HG02759 (cell line): ENCODE results near the gene TMCO4.
"Not testable (repeated sequence)": the region's sequence is repeated elsewhere in the genome, so short reads cannot be mapped to it uniquely, and the experiment has no call there.

ENCODE experiments used
- ATAC-seq: cut with Tn5 transposase; IDR thresholded peaks from one replicate; pipeline ENCODE4 v1.9.1; 2021; ENCODE audit warnings: mild to moderate bottlenecking, moderate library complexity; ENCODE audit not compliant: unreplicated experiment

TMCO4 gene

GRCh38 chr1:19814244-19814661 lies 14.5 kb upstream of the TMCO4 start:
- ATAC-seq = no peak

- ATAC-seq = no peak
Observed at GRCh38 chr1:19813643-19813960, 13.9 kb upstream of the TMCO4 start.

DNA sequence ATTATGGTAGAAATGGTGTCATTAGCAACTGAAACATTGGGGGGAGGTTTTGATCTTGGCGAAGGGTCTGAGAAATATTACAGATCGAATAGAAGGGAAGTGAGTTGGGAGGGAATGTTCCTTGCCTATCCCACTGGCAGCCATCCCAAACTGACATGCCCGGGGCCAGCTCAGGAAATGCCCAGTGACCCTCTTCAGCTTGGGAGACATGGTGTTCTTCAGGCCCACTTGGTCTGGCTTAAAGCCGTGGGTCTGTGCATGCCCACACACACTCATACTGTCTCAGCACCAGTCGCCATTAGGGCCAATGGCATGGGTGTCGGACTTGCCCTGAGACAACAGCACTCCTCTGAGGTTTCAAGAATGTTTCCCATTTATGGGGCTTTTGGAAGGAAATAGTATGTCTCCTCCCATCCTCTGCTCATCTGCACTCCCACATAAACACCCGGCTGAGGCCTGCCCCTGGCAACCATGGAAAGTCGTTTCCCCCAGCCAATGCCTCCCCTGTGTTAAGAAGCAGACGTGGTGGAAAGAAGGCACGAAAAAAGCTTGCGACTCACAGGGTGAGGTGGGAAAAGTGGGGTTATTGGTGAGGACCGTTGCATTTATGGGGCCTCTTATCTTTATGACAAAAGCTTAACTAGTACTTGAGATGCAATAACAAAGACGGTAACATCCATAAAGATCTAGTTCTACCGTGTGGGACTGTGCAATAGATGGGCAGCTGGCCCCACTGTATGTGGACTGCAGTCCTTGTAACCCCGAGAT lies 13.3 kb upstream of the TMCO4 start:
- no peak for ATAC-seq

DNA sequence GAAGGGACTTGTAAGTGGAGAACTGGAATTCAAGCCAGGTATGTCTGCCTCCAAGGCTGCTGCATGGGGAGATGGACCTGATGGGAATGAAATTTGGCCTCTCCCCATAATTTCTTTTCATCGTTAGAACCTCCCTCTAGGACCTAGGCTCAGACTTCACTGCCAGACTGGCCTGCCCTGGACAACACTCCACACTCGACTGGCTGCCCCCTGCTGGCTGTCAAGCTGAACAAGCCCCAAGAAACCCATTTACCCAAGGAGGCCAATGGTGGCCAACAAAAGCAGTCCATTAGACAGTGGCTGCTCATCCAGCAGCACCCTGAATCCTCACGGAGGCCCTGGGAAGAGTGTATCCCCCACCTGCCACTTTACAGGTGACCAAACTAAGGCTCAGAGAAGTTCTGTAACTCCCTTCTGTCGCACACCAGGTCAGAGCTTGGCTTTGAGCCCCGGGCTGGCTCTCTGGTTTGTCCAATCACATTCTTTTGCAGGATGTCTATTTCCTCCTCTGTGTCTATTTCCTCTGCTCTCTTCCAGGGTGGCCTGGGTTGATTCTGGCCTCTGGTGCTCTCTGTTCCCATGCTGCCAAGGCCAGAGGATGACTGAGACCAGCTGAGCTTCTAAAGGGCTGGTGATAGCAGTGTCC lies 11.6 kb upstream of the TMCO4 start:
- no peak for ATAC-seq

DNA sequence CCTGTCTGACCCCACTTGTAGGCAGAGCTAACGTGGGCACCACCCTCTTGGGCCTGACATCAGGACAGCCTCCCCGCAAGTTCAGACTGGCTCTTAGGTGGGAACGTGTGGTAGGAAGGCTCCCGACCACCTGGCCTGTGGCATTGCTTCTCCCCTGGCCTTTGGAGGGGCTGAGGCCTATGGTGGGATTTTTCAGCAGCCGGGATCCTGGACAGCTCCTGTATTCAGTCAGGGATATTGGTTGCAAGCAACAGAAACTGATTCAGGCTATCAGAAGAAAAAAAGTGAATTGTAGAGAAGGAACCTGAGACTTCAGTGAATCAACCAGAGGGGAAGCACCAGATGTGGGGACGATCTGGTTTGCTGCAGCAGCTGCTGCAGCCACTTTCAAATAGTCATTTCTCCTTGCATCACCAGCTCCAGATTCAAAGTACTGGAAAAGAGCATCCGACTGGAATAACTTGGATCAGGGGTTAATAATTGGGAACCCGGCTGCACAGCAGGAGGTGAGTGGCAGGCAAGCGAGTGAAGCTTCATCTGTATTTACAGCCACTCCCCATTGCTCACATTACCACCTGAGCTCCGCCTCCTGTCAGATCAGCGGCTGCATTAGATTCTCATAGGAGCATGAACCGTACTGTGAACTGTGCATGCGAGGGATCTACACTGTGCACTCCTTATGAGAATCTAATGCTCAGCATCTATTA lies 9.5 kb upstream of the TMCO4 start:
- ATAC-seq = no peak

DNA sequence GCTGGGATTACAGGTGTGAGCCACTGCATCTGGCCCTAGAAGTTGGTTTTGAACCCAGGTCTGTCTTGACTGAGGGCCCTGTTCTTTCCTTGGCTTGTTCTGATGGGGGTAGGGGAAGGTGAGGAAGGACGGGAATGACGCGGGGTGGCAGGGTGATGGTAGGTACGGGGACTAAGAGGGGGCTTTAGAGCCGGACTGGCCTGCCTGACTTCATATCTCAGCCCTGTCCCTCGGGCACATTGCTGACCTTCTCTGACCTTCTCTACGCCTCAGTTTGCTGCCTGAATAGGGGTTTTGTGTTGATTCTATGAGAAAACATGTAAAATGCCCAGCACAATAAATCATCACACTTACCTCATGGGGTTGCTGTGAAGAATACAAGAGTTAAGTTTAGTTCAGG lies 8.6 kb upstream of the TMCO4 start:
- ATAC-seq = no peak

DNA sequence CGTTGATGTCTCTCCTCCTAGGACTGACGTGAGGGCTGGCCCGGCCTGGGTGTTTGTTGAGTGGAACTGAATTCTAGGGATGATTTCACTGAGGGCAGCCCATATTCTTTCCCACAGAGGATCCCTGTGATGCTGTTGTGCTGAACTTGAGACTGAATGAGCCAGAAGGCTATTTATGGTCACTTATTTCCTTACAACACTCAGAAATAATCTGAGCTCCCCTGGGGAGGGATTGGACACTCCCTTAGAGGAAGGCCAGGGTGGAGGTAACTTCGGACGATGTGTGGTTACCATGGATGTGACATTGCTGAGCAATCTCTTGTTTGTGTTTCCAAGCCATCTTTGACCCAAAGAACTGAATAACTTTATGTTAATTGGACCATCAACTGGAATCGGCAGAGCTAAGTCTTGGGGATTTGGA lies 5.1 kb upstream of the TMCO4 start:
- no peak for ATAC-seq

GRCh38 chr1:19802269-19802668 lies 2.6 kb upstream of the TMCO4 start:
- ATAC-seq = no peak

- peak; percentile 55 for ATAC-seq
Observed at GRCh38 chr1:19800076-19800804, 524 bp upstream of the TMCO4 start.

DNA sequence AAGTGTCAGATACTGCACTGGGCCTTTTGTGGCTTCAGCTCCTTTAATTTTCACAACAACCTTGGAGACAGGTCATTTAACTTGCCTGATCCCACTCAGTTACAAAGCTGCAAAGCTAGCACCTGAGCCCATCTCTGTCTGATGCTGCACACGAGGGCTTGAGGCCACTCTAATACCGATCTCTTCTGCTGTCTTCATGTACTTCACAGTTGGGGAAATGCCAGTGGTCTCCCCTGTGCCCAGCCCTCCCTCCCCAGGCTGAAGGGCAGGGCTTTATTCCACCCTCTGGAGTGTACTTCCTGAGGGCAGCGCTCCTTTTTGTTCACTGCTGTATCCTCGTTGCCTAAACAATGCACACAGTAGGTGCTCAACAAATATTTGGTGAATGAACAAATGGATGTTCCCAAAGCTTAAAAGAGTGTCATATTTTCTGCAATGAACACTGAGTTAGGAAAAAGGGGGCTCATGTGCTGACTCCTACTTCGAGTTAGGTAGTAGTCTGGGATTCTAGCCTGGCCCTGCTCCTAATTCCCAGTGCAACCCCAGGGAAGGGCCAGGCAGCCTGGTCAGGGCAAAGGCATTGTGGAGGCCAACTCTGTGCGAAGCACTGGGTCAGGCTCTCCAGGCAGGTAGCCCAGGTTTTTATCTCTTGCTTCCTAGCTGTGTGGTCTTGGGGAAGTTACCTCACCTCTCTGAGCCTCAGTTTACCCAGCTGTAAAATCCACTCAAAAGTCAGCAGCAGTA lies 1.1 kb downstream of the TMCO4 start:
- ATAC-seq = no peak

DNA sequence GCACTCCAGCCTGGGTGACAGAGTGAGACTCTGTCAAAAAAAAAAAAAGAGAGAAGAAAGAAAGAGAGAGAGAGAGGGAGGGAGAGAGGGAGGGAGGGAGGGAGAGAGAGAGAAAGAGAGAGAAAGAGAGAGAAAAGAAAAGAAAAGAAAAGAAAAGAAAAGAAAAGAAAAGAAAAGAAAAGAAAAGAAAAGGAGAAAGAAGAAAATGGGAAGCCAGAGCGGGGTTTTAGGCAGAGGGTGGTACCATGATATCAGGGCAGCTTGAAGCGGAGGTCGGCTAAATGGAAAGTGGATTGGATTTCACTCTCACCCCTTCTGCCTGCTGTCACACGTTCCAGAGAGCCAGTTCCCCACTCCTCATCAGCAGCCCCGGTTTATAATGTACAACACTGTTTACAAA lies 1.9 kb downstream of the TMCO4 start:
- no peak for ATAC-seq

- ATAC-seq = no peak
Observed at GRCh38 chr1:19794583-19794982, 5.1 kb downstream of the TMCO4 start.

DNA sequence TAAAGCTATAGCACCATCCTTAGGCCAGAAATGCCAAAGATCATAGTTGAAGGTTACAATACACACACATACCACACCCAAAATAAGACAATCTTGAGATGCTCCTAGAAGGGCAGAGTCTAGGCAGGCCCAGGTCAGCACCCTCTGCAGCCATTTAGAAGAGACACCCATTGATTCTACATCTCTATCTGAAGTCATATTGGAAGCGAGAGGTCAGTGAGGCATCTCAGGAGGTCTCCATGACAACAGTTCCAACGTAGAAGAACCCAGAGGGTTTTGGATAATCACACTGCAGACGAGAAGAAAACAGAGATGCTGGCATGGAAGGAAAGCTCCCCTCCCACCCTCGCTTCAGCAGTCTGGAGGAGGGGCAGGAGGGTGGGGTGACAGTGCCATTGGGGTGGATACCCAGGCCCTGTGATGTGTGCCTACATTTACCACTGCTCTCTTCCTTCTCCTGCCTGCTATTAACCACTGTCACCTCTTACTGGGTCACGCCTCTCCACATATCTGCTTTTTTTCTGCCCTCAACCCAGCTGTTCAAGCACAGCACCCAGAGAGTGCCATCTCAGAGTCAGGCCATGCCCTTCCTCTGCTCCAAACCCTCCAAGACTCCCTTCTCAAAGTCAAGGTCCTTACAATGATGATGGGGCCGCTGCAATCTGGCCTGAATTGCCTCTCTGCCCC lies 6.2 kb downstream of the TMCO4 start:
- ATAC-seq = no peak

DNA sequence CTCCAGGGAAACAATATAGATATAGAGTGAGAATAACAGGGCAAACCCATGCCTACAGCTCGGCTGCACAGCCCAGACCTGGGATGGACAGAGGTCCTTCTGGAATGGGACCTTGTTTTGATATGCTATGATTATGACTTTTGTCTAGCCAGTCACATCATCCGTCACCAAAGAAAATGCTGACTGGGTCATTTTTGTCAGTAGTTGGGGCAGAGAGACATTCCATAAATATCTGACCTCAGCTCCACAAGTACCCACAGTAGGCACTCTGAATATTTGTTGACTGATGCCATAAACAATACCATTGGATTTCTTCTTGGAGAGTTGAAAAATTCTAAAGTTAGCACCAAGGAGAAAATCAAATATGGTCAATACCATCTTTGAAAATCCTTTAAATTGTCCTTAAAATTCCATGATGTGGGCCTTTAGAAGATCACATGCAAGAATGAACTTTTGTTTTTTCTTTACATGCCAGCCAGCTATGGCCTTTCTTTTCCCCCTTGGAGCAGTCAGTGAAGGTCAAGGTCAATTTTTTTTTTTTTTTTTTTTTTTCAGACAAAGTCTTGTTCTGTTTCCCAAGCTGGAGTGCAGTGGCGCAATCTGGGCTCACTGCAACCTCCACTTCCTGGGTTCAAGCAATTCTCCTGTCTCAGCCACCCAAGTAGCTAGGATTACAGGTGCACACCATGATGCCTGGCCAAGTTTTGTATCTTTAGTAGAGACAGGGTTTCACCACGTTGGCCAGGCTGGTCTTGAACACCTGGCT lies 7.3 kb downstream of the TMCO4 start:
- no peak for ATAC-seq

DNA sequence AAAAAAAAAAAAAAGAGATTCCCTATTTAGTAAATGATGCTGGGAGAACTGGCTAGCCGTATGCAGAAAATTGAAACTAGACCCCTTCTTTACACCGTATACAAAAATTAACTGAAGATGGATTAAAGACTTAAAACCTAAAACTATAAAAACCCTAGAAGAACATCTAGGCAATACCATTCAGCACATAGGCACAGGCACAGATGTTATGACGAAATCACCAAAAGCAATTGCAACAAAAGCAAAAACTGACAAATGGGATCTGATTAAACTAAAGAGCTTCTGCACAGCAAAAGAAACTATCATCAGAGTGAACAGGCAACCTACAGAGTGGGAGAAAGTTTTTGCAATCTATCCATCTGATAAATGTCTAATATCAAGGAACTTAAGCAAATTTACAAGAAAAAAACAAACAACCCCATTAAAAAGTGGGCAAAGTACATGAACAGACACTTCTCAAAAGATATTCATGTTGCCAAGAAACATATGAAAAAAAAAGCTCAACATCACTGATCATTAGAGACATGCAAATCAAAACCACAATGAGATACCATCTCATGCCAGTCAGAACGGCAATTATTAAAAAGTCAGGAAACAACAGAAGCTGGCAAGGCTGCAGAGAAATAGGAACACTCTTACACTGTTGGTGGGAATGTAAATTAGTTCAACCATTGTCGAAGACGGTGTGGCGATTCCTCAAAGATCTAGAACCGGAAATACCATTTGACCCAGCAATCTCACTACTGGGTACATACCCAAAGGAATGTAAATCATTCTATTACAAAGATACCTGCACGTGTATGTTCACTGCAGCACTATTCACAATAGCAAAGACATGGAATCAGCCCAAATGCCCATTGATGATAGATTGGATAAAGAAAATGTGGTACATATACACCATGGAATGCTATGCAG lies 9.4 kb downstream of the TMCO4 start:
- not testable (repeated sequence) for ATAC-seq

GRCh38 chr1:19786988-19787423 lies 12.7 kb downstream of the TMCO4 start:
- ATAC-seq = no peak

- ATAC-seq = no peak
Observed at GRCh38 chr1:19785660-19786059, 14.1 kb downstream of the TMCO4 start.

- ATAC-seq = no peak
Observed at GRCh38 chr1:19780267-19780877, 19.3 kb downstream of the TMCO4 start.
